Measurements from ENCODE around the gene ABLIM2.

Gene ABLIM2

GRCh38 chr4:7993671-7994070 lies 164.9 kb downstream of the ABLIM2 start:
- DNase-seq: no peak

- DNase-seq: no peak
These were observed 165.8 kb downstream of the ABLIM2 start for GRCh38 chr4:7992846-7993245.

GRCh38 chr4:7990807-7991459 lies 167.7 kb downstream of the ABLIM2 start:
- DNase-seq: no peak

- DNase-seq: no peak
These were observed 169.0 kb downstream of the ABLIM2 start for GRCh38 chr4:7989654-7990053.

GRCh38 chr4:7988437-7988836 lies 170.2 kb downstream of the ABLIM2 start:
- no peak for DNase-seq

GRCh38 chr4:7987148-7987989 lies 171.2 kb downstream of the ABLIM2 start:
- DNase-seq: peak; percentile 76

- no peak for DNase-seq
These were observed 172.6 kb downstream of the ABLIM2 start for GRCh38 chr4:7985891-7986441.

- no peak for DNase-seq
These were observed 173.5 kb downstream of the ABLIM2 start for GRCh38 chr4:7985072-7985471.

- no peak for DNase-seq
These were observed 174.2 kb downstream of the ABLIM2 start for GRCh38 chr4:7984286-7984925.

- DNase-seq: no peak
These were observed 175.3 kb downstream of the ABLIM2 start for GRCh38 chr4:7983296-7983695.

- DNase-seq: no peak
These were observed 176.7 kb downstream of the ABLIM2 start for GRCh38 chr4:7981738-7982394.

GRCh38 chr4:7980036-7980435 lies 178.6 kb downstream of the ABLIM2 start:
- no peak for DNase-seq

GRCh38 chr4:7979652-7979968 lies 179.0 kb downstream of the ABLIM2 start:
- no peak for DNase-seq

GRCh38 chr4:7978907-7979651 lies 179.5 kb downstream of the ABLIM2 start:
- DNase-seq: no peak

GRCh38 chr4:7978489-7978888 lies 180.1 kb downstream of the ABLIM2 start:
- DNase-seq: no peak

GRCh38 chr4:7976634-7977033 lies 182.0 kb downstream of the ABLIM2 start:
- DNase-seq: no peak

- DNase-seq: no peak
These were observed 182.6 kb downstream of the ABLIM2 start for GRCh38 chr4:7976025-7976424.

GRCh38 chr4:7974425-7974824 lies 184.2 kb downstream of the ABLIM2 start:
- no peak for DNase-seq

- no peak for DNase-seq
These were observed 185.1 kb downstream of the ABLIM2 start for GRCh38 chr4:7973545-7973981.

GRCh38 chr4:7971881-7972500 lies 186.6 kb downstream of the ABLIM2 start:
- no peak for DNase-seq

GRCh38 chr4:7971159-7971631 lies 187.4 kb downstream of the ABLIM2 start:
- DNase-seq: no peak
